GM19240 (cell line): ENCODE results near the gene MELTF.
A peak's percentile ranks its signal among the peaks of the same experiment; 100 is the strongest.

Experiments used
- DNase-seq: peaks from one replicate; pipeline ENCODE4 v3.0.0; 2011; ENCODE audit warnings: low spot score; ENCODE audit not compliant: insufficient read length

MELTF gene

DNA sequence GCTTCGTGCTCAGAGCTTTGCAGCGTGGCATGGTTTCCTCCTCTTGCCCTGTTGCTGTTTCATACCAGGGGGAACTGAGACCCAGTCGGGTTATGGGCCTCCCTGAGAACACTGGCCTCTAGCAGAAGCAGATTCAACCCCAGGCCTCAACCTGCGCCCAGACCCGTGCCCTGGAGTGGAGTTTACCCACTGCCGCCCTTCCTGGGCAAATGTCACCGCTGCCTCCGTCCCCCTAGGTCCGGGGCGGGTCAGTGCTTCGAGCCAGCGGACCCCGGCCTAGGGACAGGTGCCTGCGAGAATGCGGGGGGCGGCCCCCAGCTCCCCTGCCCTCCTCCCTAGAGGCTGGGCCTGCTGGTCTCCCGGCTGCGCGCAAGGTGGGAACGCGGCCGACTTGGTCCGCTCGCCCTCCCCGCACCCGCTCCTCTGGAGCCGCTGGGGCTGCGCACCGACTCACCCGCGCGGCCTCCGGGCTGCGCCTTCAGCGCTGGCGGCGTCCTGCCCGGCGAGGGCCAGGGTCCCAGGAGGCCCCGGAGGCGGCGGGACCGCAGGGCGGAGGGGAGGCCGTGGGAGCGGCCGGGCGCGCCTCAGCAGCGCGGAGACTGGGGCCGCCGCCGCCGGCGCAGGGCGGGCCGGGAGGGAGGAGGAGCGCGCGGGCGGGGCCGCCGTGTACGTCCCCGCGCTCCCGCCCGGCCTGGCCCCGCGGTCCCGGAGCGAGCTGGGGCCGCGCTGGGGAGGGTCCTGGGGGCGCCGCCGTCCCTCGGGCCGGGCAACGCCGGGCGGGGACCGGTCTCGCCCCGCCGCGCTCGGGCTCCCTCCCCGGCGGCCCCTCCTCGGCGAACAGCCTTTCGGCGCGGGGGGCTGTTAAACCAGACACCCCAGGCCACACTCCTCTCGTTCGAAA is 61.1 kb downstream of the MELTF start, which contains the start of gene PIGZ:
TSS of gene PIGZ (minus strand) at position 601 of the 901 bp plus-strand sequence. CDS start 16,802 bp downstream, outside the sequence.
- DNase-seq, result peak; percentile 50

DNA sequence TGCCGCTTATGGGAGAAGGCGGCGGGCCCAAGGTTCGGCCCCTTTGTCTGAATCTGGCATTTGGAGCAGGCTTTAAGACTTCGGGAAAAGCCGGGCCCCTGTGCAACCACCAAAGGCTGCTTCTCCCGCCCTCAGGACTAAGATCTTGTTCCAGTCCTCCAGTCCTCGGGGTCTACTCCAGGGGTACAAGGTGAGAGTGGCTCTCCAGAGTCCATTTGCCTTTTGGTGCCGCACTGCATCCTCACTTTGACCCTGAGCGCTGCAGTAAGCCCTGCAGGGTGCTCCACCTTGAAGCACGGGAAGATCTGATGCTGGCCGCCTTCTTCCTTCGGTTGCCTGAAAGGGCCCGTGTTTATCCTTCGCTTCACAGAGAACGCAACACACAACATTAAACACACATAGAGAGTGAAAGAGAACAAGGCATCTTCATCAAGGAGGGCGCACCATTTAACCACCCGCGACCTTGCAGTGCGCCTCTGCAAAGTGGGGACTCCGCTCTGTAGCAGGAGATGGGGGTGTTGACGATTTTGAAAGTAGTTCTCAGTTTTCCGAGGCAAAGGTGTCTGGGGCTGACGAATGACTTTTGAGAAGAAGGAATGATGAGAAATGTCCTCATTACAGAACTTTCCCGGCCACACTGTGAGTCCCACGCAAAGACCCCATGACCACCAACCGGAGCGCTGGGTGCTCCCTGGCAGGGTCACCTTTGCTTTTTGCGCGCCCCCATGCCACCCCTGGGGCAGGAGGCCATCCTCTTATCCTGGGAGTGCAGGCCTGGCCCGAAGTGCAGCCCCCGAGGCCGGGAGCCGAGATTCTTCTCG is 62.0 kb downstream of the MELTF start:
- no peak for DNase-seq

DNA sequence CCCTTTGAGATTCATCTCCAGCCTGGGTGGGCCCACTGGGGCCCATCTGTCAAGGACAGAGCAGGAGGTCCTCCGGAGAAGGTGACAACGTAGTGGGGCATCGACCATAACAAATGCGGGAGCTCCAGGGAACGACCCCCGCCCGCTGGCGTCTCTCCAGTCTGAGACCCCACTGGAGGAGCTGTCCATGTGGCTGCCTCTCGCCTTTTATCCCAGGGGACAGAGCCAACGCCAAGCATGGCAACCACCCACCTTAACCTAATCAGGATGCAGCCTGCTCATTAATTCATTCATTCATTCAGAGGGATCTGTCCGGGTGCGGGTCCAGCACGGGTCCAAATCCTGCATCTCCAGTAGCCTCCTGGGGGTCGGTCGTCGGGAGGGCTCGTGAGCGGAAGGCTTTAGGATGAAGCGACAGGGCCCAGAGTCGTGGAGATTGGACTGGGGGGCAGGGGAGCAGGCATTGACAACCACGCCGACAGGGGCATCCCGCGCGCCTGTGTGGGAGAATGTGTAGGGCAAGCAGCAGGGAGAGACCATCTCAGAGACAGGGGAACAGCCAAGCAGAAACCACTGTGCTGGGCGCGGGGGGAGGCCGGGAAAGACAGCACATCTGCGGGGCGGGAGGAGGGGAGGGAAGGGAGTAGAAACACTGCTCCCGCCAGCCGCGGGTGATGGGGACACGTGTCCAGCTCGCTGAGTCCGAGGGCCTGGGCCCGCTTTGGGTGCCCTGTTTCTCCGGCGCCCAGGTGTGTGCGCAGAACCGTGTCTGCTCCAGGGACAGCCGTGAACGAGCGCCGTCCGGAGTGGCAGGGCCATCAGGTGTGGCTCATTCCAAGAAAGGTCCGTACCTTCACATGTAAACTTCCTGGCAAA is 62.9 kb downstream of the MELTF start:
- no peak for DNase-seq

DNA sequence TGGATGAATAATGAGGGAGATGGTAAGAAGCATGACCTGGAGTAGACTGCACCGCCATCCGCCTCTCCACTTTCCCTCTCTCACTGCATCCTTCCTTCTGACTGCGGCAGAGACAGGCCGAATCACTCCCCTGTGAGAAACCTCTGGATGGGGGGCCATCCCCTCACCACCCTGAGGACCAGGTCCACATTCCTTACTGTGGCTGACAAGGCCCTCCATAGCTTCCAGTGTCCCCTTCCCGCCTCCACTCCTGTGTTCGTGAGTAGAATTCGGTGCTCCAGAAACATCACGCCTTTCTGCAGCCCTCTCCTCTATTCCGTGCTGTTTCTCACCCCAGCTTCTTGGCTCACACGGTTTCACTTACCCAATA is 63.8 kb downstream of the MELTF start:
- DNase-seq, result no peak

DNA sequence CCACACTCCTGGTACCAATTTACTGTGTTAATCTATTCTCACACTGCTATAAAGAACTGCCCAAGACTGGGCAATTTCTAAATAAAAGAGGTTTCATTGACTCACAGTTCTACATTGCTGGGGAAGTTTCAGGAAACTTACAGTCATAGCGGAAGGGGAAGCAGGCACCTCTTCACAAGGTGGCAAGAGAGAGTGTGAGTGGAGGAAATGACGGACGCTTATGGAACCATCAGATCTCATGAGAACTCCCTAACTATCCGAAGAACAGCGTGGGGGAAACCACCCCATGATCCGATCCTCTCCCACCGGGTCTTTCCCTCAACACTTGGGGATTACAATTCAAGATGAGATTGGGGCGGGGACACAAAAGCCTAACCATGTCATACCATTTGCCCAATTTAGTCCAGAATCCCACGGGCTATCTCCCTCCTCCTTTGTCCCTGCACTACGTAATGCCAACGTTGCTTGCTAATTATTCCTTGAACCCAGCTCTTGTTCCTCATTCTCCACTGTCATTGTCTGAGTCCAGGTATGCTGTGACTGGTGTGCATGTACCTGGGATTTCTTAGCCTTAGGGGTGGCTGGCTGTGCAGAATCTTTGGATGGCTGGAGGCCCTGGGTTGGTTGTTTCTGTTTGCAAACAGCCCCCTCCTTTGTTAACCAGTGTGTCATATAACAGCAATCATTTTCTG is 64.4 kb downstream of the MELTF start:
- no peak for DNase-seq

DNA sequence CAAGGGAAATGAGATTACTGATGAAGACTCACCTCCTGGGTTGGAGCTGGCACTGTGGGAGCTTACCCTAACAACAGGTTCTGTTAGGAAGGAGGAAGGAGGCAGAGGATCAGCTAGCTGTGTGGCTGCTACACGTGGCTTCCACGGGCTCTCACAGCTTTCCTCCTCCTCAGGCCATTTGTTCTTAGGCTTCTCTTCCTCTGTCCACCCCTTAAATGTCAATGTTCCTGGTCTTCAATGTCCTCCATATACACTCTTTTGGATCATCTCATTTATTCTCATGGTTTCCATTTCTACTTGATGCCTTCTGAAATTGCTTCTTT is 66.0 kb downstream of the MELTF start:
- no peak for DNase-seq

DNA sequence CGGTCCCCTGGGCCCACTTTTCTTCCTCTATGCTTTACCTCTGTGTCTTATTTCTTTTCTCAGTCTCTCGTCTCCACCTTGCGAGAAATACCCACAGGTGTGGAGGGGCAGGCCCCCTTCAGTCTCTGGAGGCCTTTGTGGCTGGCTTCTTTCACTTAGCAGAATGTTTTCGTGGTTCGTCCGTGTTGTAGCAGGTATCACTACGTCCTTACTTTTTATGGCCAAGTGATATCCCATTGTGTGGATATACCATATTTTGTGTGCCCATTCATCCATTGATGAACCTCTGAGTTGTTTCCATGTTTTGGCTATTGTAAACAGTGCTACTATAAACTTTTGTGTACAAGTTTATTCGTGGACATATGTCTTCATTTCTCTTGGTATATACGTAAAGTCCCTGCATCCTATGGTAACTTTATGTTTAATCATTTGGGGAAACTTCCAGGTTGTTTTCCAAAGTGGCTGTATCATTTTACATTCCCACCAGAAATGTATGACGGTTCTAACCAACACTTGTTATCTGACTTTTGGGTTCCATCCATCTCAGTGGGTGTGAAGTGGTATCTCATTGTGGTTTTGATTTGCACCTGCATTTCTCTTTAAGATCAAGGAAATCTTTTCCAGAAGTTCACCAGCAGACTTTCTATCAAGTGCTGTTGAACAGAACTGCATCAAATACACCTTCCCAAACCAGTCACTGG is 66.5 kb downstream of the MELTF start:
- DNase-seq, result no peak

DNA sequence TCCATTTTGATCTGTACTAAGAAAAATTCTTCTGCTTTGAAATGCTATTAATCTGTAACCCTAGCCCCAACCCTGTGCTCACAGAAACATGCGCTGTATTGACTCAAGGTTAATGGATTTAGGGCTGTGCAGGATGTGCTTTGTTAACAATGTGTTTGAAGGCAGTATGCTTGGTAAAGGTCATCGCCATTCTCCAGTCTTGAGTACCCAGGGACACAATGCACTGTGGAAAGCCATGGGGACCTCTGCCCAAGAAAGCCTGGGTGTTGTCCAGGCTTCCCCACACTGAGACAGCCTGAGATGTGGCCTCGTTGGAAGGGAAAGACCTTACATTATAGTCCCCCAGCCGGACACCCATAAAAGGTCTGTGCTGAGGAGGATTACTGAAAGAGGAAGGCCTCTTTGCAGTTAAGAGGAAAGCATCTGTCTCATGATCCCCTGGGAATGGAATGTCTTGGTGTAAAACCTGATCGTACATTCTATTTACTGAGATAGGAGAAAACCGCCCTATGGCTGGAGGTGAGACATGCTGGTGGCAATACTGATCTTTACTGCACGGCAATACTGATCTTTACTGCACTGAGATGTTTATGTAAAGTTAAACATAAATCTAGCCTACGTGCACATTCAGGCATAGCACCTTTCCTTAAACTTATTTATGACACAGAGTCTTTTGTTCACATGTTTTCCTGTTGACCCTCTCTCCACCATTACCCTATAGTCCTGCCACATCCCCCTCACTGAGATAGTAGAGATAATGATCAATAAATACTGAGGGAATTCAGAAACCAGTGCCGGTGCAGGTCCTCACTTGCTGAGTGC is 67.3 kb downstream of the MELTF start:
- no peak for DNase-seq

DNA sequence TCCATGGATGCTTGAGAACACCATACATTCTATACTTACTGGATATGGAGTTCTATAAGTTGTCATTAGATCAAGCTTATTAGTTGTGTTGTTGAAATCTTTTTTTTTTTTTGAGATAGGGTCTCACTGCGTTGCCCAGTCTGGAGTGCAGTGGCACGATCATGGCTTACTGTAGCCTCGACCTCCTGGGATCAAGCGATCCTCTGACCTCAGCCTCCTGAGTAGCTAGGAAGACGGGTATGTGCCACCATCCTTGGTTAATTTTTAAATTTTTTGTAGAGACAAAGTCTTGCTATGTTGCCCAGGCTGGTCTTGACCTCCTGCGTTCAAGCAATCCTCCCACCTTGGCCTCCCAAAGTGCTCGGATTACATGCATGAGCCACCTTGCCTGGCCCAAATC is 74.8 kb downstream of the MELTF start:
- DNase-seq, result no peak
